ENCODE results near the gene NLGN1.

- no peak for TF ChIP-seq CTCF (IDR thresholded peaks at IDR 0.05; ENCODE audit: low read depth, low read length)
- no peak for TF ChIP-seq POLR2A (IDR thresholded peaks at IDR 0.05; ENCODE audit: extremely low read depth, insufficient read length)
Observed at GRCh38 chr3:173396191-173397041, 1.1 kb upstream of the NLGN1 start.

All from NB4 (cell line).